ENCODE measurements around the gene ARHGAP31.
"Not testable (repeated sequence)": the region's sequence is repeated elsewhere in the genome, so short reads cannot be mapped to it uniquely, and the experiment has no call there.

ARHGAP31 gene

DNA sequence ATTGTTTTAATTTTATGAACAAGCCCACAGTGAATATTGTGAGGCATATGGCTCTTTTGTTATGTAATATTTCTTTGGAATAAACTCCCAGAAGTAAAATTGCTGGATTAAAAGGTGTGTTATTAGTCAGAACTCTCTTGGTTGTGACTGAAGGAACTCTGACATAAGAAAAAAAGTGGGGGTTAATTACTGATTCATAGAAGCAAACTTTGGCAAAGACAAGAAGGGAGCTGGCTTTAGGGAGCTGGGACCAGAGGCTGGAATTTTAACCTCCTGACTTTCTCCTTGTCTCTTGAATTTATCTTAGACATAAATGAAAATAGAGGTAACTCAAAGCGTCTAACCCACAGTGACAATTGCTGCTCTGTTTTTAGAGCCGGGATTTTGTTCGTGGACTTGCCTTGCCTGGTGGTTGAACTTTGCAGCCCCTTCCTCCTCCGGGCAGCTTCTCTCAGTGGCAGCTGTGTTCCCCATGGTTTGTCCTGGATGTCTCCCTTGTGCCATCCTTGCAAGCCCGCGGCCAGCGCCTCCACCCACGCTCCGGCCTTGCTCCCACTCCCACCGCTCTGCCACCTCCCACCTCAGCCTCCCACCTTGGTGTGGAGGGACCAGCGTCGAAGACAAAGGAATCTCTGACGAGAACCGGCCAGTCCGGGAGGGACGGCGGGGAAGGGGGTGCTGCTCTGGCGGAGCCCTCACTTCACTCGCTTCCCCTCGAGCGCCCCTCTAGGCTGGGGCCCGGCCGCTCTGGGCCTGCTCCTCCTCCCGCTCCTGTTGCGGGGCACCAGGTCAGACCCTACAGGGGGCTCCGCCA is 28.0 kb downstream of the ARHGAP31 start:
- FAIRE-seq (no peak), DNase-seq (ENCODE audit: insufficient read length, low spot score) (peak; percentile 28)
- no peak for TF ChIP-seq POLR2A (IDR thresholded peaks at IDR 0.05; ENCODE audit: low read depth, low read length)

DNA sequence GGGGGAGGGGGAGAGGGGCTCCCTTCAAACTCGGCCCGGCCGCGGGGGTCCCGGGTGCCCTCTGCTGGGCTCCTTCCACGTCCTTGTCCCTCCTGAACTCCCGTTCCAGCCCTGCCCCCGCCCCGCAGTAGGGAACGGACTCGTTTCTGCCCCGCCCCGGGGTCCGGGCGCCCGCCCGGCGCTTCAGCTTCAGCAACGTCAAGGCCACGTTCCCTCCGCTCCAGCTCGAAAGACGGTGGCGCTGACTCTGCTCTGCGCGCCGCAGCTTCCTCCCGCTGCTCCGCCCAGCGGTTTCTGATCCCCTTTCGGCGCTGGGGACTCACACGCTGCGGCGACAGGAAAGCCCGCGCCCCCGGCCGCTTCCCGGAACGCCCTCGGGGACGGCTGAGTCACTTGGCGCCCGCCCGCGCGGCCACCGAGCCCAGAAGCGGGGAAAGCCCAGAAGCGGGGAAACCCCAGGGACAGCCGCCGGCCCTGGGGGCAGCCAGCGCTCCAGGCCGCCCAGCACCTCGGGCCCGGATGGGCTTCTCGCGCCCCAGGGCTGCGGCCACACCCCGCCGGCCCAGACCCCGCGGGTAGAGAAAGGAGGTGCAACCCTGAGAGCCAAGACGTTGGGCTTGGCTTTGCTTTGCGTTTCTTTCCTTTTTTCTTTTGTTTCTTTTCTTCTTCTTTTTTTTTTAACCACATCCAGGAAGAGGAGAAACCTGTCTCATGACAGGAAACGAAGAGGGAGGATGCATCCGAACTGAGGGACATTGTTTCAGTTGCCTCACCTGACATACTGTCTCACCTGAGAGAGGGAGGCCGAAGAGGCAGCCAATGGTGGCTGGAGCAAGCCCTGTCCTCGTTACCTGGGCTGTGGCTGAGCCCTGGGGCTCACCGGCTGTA is 28.9 kb downstream of the ARHGAP31 start:
- peak; percentile 69 for DNase-seq (ENCODE audit: insufficient read length, low spot score)
- FAIRE-seq = no peak

GRCh38 chr3:119323723-119324085 is 29.5 kb downstream of the ARHGAP31 start:
- TF ChIP-seq POLR2A (IDR thresholded peaks at IDR 0.05; ENCODE audit: low read depth, low read length) = no peak
- FAIRE-seq (no peak), DNase-seq (ENCODE audit: insufficient read length, low spot score) (no peak)

More for the DNA sequence above, 28.9 kb downstream of the ARHGAP31 start:
- TF ChIP-seq POLR2A (IDR thresholded peaks at IDR 0.05; ENCODE audit: low read depth, low read length) = peak; percentile 76

DNA sequence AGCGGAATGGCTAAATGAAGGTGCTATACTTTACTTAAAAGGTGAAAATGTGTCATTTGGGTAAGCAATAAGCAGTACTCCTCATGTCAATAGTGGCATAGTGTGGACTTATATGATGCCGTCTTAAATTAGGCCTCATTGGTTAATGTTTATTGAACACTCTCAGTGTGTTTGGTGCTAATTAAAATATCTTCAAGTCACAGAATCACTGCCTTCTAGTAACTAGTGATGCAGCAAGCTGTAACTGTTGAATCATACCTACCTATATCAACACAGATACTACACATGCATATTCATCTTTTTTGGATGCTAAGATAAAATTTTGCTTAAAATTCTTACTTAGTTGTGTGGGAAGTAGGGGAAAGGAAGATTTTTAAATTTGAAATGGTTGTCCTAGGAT is 30.7 kb downstream of the ARHGAP31 start:
- no peak for TF ChIP-seq POLR2A (IDR thresholded peaks at IDR 0.05; ENCODE audit: low read depth, low read length)
- FAIRE-seq (no peak), DNase-seq (ENCODE audit: insufficient read length, low spot score) (no peak)

- FAIRE-seq (no peak), DNase-seq (ENCODE audit: insufficient read length, low spot score) (no peak)
- TF ChIP-seq POLR2A (IDR thresholded peaks at IDR 0.05; ENCODE audit: low read depth, low read length) = no peak
Measured at GRCh38 chr3:119326976-119327375, 32.8 kb downstream of the ARHGAP31 start.

DNA sequence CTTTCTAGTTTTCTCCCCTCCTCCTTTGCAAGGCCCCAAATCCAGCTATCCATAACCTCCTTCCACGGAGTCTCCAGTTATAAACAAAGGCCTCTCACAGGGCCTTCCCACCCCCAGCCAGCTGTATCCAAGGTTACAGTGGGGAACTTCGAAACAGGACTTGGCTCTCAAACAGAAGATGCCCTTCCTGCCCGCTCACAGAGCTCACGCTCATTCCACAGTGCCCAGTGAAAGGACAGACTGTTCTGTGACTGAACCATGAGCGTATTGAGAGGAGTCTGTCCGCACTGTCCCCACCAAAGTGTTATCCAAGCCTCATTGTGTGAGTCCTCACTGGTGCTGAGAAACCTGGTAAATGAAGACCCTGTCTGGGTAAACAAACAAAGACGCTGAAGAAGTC is 35.4 kb downstream of the ARHGAP31 start:
- FAIRE-seq = no peak
- no peak for TF ChIP-seq POLR2A (IDR thresholded peaks at IDR 0.05; ENCODE audit: low read depth, low read length)
- no peak for DNase-seq (ENCODE audit: insufficient read length, low spot score)

DNA sequence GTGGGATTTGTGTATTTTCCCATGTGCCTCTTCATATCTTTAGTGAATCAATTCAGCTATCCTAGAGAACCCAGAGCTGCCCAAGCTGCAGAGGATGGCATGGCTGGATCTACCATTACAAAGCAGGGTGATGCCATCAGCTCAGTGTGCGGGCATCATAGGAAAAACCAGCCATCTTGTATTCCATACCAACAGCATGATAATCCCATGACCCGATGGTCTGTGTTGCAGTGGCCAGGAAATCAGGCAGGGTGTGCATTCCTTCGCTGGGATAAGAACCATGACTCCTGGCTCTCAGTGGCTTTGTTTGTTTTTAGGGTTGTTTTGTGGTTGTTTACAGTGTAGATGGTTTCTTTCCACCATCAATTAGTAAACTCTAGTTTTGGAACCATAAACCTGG is 36.0 kb downstream of the ARHGAP31 start:
- TF ChIP-seq POLR2A (IDR thresholded peaks at IDR 0.05; ENCODE audit: low read depth, low read length) = no peak
- FAIRE-seq = no peak
- DNase-seq (ENCODE audit: insufficient read length, low spot score) = no peak

GRCh38 chr3:119330858-119331257 is 36.7 kb downstream of the ARHGAP31 start:
- DNase-seq (ENCODE audit: insufficient read length, low spot score) = no peak
- no peak for FAIRE-seq
- no peak for TF ChIP-seq POLR2A (IDR thresholded peaks at IDR 0.05; ENCODE audit: low read depth, low read length)

DNA sequence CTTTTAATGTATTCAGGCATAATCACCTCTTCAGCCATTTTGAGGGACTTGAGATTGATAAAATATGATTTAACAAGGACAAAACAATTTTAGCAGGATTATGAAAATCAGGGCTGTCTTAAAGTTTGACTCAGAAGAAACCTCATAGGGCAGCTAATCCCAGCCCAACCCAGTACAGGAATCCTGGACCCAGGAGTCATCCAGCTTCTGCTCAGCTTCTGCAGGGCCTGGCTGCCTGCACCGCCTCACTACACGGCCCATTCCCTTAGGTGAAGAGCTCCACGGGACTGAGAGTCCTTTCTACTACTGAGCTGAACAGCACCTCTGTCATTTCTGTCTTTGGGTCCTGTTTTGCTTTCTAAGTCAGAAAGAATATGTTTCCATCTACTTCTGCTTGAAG is 37.5 kb downstream of the ARHGAP31 start:
- TF ChIP-seq POLR2A (IDR thresholded peaks at IDR 0.05; ENCODE audit: low read depth, low read length) = no peak
- DNase-seq (ENCODE audit: insufficient read length, low spot score) = no peak
- FAIRE-seq = no peak

DNA sequence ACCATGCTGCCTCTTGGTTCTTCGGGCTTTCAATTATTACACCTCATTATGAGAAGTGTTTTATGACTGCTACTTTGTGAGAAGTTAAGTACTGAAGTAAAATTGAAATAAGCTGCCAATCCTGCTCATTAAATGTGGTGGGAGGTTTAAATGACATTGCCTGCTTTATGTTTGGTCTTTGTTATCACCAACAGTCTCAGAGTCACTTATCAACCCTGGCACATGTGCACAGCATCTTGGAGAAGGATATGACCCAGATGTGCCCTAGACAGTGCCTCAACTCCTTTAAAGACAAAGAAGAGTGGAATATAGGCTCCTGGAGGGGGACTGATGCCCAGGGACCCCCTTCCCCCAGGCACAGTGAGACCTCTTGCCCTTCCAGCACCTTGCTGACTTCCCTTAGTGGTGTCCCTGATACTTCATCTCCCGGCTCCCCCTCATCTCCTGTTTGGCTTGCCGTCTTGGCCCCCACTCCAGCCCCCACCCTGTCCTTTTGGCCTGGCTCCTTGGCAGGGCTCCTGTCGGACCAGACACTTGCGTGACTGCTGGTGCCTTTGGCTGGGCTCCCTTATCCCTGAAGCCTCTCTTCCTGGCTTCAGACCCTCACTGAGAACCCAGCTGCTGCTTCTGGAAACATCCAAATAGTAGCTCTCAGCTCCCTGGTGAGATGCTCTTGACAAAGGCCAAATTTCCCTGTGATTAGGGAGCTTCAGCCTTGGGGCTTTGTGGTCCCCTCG is 39.8 kb downstream of the ARHGAP31 start:
- FAIRE-seq = no peak
- TF ChIP-seq POLR2A (IDR thresholded peaks at IDR 0.05; ENCODE audit: low read depth, low read length) = no peak
- no peak for DNase-seq (ENCODE audit: insufficient read length, low spot score)

DNA sequence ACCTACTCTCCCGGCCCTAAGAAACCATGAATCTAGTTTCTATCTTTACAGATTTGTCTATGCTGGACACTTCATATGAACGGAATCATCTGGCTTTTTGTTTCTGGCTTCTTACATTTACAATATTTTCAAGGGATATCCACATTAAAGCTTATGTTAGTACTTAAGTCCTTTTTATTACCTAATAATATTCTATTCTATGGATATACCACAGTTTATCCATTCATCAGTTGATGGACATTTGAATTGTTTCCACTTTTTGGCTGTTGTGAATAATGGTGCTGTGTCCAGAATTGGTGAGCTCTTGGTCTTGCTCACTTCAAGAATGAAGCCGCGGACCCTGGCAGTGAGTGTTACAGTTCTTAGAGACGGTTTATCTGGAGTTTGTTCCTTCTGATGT is 42.6 kb downstream of the ARHGAP31 start:
- no peak for FAIRE-seq
- TF ChIP-seq POLR2A (IDR thresholded peaks at IDR 0.05; ENCODE audit: low read depth, low read length) = no peak
- no peak for DNase-seq (ENCODE audit: insufficient read length, low spot score)

GRCh38 chr3:119337407-119337806 is 43.2 kb downstream of the ARHGAP31 start:
- FAIRE-seq; DNase-seq (ENCODE audit: insufficient read length, low spot score): not testable (repeated sequence)

GRCh38 chr3:119338754-119339153 is 44.6 kb downstream of the ARHGAP31 start:
- DNase-seq (ENCODE audit: insufficient read length, low spot score) = no peak
- TF ChIP-seq POLR2A (IDR thresholded peaks at IDR 0.05; ENCODE audit: low read depth, low read length) = no peak
- FAIRE-seq = no peak

DNA sequence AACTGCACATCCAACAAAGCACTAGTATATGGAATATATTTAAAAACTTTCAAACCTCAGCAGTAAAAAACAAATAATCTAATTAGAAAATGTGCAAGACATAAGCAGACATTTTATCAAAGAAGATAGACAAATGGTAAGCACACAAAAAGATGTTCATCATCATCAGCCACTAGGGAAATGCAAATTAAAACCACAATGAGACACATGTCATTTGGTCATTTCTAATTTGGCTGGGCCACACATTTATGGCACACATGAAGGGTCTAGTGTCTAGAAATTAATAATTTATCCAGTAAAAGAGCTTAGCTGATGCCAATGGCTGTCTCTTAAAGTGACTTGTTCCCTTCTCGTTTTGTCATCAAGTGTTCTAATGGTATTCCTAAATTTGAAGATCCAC is 45.8 kb downstream of the ARHGAP31 start:
- no peak for TF ChIP-seq POLR2A (IDR thresholded peaks at IDR 0.05; ENCODE audit: low read depth, low read length)
- DNase-seq (ENCODE audit: insufficient read length, low spot score) (no peak), FAIRE-seq (no peak)
